Prostate gland (tissue), 2 donors: Measurements from ENCODE around the gene IDNK. TPM values are rescaled to one million over a fixed set of nuclear protein-coding genes. Genes with fewer than 3 reads are reported as not detected.

ENCODE experiments used
- DNase-seq: peaks from one replicate; pipeline ENCODE4 v3.0.0-alpha.2; 2019; ENCODE audit warnings: low spot score
- H3K27ac ChIP-seq, 2 donors: fragments of 200-600 bp; sonication (generic); 2 replicates each; pipeline ENCODE4 v1.5.1; 2017 to 2019
- H3K27me3 ChIP-seq: fragments of 200-600 bp; sonication (generic); replicated peaks from 2 replicates; pipeline ENCODE4 v1.5.1; 2019; ENCODE audit not compliant: insufficient read depth
- H3K36me3 ChIP-seq, 2 donors: fragments of 200-600 bp; sonication (generic); 1 replicate in 1 of 2; 2 replicates in 1 of 2; pipeline versions ENCODE4 v1.5.1 to v1.8.1; 2017 to 2019
- H3K4me1 ChIP-seq: fragments of 200-600 bp; sonication (generic); replicated peaks from 2 replicates; pipeline ENCODE4 v1.5.1; 2019
- H3K4me3 ChIP-seq, 2 donors: fragments of 200-600 bp; sonication (generic); 2 replicates each; pipeline ENCODE4 v1.5.1; 2017 to 2019
- H3K9me3 ChIP-seq: fragments of 200-600 bp; sonication (generic); 2 replicates; pipeline ENCODE4 v1.5.1; 2017
- POLR2A ChIP-seq: fragments of 450-650 bp; IDR thresholded peaks from one replicate; pipeline ENCODE4 v1.6.1; 2016; ENCODE audit warnings: antibody characterized with exemption, mild to moderate bottlenecking
- POLR2AphosphoS5 ChIP-seq: sonication (generic); formaldehyde crosslinking; IDR thresholded peaks from one replicate; pipeline ENCODE4 v1.6.1; 2017; ENCODE audit warnings: antibody characterized with exemption
- WGBS: methylation state at CpG from one replicate; pipeline ENCODE4 v1.1.5; 2018; 5-methylcytosine and 5-hydroxymethylcytosine counted together
- intact Hi-C: fragments of 100-400 bp; cut with DNase I; formaldehyde crosslinking; loops from one replicate; pipeline ENCODE4 v1.14.2; 2022
- total RNA-seq, 2 donors: library from RNA; depleted of rRNA; stranded (reverse); fragments of >200 nt; gene quantifications; one replicate each; pipeline ENCODE4 v1.1.0, GENCODE V29; 2016
- TF ChIP-seq, protein P1 (sequence below), 4 experiments: fragments of 200-600 bp in 2 of 4; fragments of 450-650 bp in 2 of 4; sonication (generic) in 2 of 4; IDR thresholded peaks; 1 replicate in 3 of 4; 2 replicates in 1 of 4; pipeline ENCODE4 v1.5.1; 2016 to 2019; ENCODE audit warnings: antibody characterized with exemption in 4 of 4, mild to moderate bottlenecking in 2 of 4, moderate library complexity in 2 of 4

The IDNK gene
- total RNA-seq, 2 donors from 2014 or later, result 8.4 to 11.1 TPM

- Histone ChIP-seq H3K9me3 (no peaks in the 10 kb centered on the region), H3K27me3 (no peaks in the 10 kb centered on the region), H3K36me3 (no peaks in the 10 kb centered on the region), H3K4me1 (no peaks in the 10 kb centered on the region), H3K27ac (no peak overlapping the region), H3K4me3 (no peak overlapping the region)
- intact Hi-C loops, result loop anchor here (10.0 kb wide), 1 partner anchor 190 kb away; the partner anchor contains the start of gene GKAP1
- DNase-seq, result no peak
- no peak for TF ChIP-seq POLR2A
- TF ChIP-seq, protein P1, sequence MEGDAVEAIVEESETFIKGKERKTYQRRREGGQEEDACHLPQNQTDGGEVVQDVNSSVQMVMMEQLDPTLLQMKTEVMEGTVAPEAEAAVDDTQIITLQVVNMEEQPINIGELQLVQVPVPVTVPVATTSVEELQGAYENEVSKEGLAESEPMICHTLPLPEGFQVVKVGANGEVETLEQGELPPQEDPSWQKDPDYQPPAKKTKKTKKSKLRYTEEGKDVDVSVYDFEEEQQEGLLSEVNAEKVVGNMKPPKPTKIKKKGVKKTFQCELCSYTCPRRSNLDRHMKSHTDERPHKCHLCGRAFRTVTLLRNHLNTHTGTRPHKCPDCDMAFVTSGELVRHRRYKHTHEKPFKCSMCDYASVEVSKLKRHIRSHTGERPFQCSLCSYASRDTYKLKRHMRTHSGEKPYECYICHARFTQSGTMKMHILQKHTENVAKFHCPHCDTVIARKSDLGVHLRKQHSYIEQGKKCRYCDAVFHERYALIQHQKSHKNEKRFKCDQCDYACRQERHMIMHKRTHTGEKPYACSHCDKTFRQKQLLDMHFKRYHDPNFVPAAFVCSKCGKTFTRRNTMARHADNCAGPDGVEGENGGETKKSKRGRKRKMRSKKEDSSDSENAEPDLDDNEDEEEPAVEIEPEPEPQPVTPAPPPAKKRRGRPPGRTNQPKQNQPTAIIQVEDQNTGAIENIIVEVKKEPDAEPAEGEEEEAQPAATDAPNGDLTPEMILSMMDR (IDR thresholded peaks at IDR 0.05), result no peak
- no peak for TF ChIP-seq POLR2AphosphoS5
- 89% methylated on average over 3 of the region's 3 CpGs for WGBS
Measured at GRCh38 chr9:83625178-83625577, 2.2 kb downstream of the IDNK start.

GRCh38 chr9:83628540-83628939 lies 5.6 kb downstream of the IDNK start:
- no peak overlapping the region for H3K27ac ChIP-seq
- DNase-seq, result no peak
- H3K4me3 ChIP-seq, result no peak overlapping the region
- TF ChIP-seq POLR2A (no peak), POLR2AphosphoS5 (no peak)
- TF ChIP-seq, protein P1 (IDR thresholded peaks at IDR 0.05), result no peak
- no peaks in the 10 kb centered on the region for H3K36me3 ChIP-seq
- 97% methylated on average over 5 of the region's 5 CpGs for WGBS
- intact Hi-C loops, result loop anchor here (10.0 kb wide), 1 partner anchor 186 kb away; the partner anchor contains the start of gene GKAP1
- no peaks in the 10 kb centered on the region for H3K4me1 ChIP-seq
- H3K9me3 ChIP-seq, result no peaks in the 10 kb centered on the region
- H3K27me3 ChIP-seq, result no peaks in the 10 kb centered on the region

DNA sequence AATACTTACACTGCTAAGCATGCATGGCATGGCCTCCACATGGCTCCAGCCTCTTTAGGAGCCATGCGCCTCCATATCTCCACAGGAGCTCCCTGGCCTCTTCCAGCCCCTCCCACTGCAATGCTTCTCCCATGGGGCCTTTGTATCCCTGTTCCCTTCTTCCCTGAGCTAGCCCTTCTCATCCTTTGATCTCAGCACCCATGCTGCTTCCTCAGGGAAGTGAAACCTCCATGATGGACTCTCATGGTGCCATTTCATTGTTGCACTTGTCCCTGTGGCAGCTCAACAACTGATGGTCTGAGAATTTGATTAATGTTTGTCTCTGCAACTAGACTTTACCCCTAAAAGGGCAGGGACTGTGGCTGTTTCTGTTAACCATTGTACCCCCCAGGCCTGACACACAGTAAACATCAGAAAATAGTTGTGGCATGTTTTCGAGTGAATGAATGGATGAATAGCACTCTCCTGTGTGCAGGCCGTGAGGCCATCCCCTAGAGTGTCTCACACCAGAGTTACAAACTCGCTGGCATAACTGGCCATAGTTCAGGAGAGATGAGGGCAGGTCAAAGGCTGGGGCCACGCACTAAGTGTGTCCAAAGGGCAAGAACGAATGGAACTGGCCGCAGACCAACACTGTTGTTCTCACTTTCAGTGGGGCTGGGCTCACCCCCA lies 6.6 kb downstream of the IDNK start:
- DNase-seq, result no peak
- 86% methylated on average over 7 of the region's 7 CpGs for whole genome bisulfite sequencing
- no peak overlapping the region for H3K4me3 ChIP-seq

GRCh38 chr9:83630938-83631457 lies 8.1 kb downstream of the IDNK start:
- H3K9me3 ChIP-seq, result no peaks in the 10 kb centered on the region
- 32% methylated on average over 11 of the region's 11 CpGs for WGBS
- no peak for DNase-seq
- no peak overlapping the region for H3K27ac ChIP-seq
- H3K27me3 ChIP-seq, result no peaks in the 10 kb centered on the region
- H3K4me1 ChIP-seq, result no peaks in the 10 kb centered on the region
- H3K4me3 ChIP-seq, result no peak overlapping the region
- TF ChIP-seq POLR2AphosphoS5 (no peak), POLR2A (no peak)
- TF ChIP-seq, protein P1 (IDR thresholded peaks at IDR 0.05), result no peak
- H3K36me3 ChIP-seq, result no peaks in the 10 kb centered on the region
- intact Hi-C loops, result no loop called here

More for the DNA sequence above, 6.6 kb downstream of the IDNK start:
- Histone ChIP-seq H3K27me3 (no peaks in the 10 kb centered on the region), H3K9me3 (no peaks in the 10 kb centered on the region), H3K27ac (no peak overlapping the region), H3K36me3 (no peaks in the 10 kb centered on the region), H3K4me1 (no peaks in the 10 kb centered on the region)
- no peak for TF ChIP-seq POLR2AphosphoS5
- TF ChIP-seq, protein P1 (IDR thresholded peaks at IDR 0.05), result no peak
- intact Hi-C loops, result loop anchor here (10.0 kb wide), 1 partner anchor 185 kb away; the partner anchor contains the start of gene GKAP1

DNA sequence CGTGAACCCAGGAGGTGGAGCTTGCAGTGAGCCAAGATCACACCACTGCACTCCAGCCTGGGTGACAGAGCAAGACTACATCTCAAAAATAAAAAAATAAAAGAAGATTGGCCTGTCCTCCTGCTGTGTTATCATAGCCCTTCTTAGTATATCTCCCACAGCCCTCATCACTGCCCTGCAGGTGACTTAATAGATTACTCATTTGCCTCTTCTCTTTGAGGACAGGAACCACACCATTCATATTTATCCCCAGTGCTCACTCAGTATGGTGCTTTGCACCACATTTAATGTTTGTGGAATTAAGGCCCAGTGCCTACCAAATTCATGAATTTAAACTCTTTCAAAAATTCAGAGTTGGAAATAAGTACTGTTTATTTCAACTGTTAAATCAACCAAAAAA lies 10.3 kb downstream of the IDNK start:
- Histone ChIP-seq H3K9me3 (no peaks in the 10 kb centered on the region), H3K4me1 (no peaks in the 10 kb centered on the region), H3K36me3 (no peaks in the 10 kb centered on the region), H3K27me3 (no peaks in the 10 kb centered on the region), H3K4me3 (no peak overlapping the region), H3K27ac (no peak overlapping the region)
- no peak for DNase-seq
- TF ChIP-seq POLR2AphosphoS5 (no peak), POLR2A (no peak)
- TF ChIP-seq, protein P1 (IDR thresholded peaks at IDR 0.05), result no peak
- 90% methylated on average over 1 of the region's 1 CpG for WGBS
- intact Hi-C loops, result no loop called here
